ENCODE measurements around the gene RGL1.

DNA sequence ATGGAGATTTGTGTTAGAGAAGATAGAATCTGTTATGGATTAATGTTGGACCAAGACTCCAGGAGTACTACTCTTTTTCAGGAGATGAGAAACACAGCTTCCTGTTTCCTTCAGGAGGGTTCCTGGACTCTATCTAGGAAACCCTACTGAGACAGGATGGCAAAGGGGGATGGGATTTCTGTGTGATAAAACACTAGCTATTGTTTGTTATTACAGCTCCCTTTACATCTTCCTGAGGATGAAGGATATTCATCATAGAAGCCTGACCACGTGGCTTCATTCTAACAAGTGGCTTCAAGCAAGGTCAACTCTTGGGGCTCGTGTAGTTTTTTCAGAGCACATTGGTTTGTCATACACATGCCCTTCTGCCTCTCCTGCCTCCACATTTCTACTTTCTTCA lies 33.3 kb downstream of the RGL1 start:
- TF ChIP-seq EZH2 (optimal IDR thresholded peaks at IDR 0.05; ENCODE audit: low read depth, low read length) (no peak), CTCF (IDR thresholded peaks at IDR 0.05; ENCODE audit: low read length) (no peak)

All from MM.1S (cell line).